ENCODE measurements around the gene CCL16.

GRCh38 chr17:35972535-35972934, 8.8 kb downstream of the CCL16 start:
- TF ChIP-seq TAF1 (IDR thresholded peaks at IDR 0.05; ENCODE audit: low read depth), result no peak
- TF ChIP-seq POLR2AphosphoS5 (IDR thresholded peaks at IDR 0.05), result no peak
- TF ChIP-seq, protein P1, sequence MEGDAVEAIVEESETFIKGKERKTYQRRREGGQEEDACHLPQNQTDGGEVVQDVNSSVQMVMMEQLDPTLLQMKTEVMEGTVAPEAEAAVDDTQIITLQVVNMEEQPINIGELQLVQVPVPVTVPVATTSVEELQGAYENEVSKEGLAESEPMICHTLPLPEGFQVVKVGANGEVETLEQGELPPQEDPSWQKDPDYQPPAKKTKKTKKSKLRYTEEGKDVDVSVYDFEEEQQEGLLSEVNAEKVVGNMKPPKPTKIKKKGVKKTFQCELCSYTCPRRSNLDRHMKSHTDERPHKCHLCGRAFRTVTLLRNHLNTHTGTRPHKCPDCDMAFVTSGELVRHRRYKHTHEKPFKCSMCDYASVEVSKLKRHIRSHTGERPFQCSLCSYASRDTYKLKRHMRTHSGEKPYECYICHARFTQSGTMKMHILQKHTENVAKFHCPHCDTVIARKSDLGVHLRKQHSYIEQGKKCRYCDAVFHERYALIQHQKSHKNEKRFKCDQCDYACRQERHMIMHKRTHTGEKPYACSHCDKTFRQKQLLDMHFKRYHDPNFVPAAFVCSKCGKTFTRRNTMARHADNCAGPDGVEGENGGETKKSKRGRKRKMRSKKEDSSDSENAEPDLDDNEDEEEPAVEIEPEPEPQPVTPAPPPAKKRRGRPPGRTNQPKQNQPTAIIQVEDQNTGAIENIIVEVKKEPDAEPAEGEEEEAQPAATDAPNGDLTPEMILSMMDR (IDR thresholded peaks at IDR 0.05; ENCODE audit: poor library complexity, severe bottlenecking), result no peak
- no peak for TF ChIP-seq RAD21 (conservative IDR thresholded peaks at IDR 0.05)
- TF ChIP-seq EZH2 (IDR thresholded peaks at IDR 0.05; ENCODE audit: borderline replicate concordance, insufficient read depth, low read length, poor library complexity, severe bottlenecking), result no peak
- TF ChIP-seq, protein P2, sequence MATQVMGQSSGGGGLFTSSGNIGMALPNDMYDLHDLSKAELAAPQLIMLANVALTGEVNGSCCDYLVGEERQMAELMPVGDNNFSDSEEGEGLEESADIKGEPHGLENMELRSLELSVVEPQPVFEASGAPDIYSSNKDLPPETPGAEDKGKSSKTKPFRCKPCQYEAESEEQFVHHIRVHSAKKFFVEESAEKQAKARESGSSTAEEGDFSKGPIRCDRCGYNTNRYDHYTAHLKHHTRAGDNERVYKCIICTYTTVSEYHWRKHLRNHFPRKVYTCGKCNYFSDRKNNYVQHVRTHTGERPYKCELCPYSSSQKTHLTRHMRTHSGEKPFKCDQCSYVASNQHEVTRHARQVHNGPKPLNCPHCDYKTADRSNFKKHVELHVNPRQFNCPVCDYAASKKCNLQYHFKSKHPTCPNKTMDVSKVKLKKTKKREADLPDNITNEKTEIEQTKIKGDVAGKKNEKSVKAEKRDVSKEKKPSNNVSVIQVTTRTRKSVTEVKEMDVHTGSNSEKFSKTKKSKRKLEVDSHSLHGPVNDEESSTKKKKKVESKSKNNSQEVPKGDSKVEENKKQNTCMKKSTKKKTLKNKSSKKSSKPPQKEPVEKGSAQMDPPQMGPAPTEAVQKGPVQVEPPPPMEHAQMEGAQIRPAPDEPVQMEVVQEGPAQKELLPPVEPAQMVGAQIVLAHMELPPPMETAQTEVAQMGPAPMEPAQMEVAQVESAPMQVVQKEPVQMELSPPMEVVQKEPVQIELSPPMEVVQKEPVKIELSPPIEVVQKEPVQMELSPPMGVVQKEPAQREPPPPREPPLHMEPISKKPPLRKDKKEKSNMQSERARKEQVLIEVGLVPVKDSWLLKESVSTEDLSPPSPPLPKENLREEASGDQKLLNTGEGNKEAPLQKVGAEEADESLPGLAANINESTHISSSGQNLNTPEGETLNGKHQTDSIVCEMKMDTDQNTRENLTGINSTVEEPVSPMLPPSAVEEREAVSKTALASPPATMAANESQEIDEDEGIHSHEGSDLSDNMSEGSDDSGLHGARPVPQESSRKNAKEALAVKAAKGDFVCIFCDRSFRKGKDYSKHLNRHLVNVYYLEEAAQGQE (IDR thresholded peaks at IDR 0.05; ENCODE audit: borderline replicate concordance), result no peak
- TF ChIP-seq SMC3 (conservative IDR thresholded peaks at IDR 0.05; ENCODE audit: poor library complexity), result no peak
- TF ChIP-seq MXI1 (conservative IDR thresholded peaks at IDR 0.05; ENCODE audit: poor library complexity, severe bottlenecking), result no peak
- no peak for TF ChIP-seq EP300 (conservative IDR thresholded peaks at IDR 0.05; ENCODE audit: poor library complexity, severe bottlenecking)
